Stimulated activated CD4-positive, alpha-beta T cell treated with anti-CD3 and anti-CD28 coated beads, Interleukin-15, amount 100 ng/mL, for 24 hours (primary cell): ENCODE results near the gene ITGBL1.

ENCODE experiments used
- DNase-seq: peaks from one replicate; pipeline ENCODE4 v3.0.0-alpha.2; 2020

Gene ITGBL1

GRCh38 chr13:101570410-101570809 is 117.9 kb downstream of the ITGBL1 start:
- DNase-seq: no peak

- no peak for DNase-seq
These were observed 120.0 kb downstream of the ITGBL1 start for GRCh38 chr13:101572456-101572855.

GRCh38 chr13:101575581-101575980 is 123.1 kb downstream of the ITGBL1 start:
- DNase-seq: no peak

GRCh38 chr13:101576455-101576854 is 124.0 kb downstream of the ITGBL1 start:
- DNase-seq: no peak

GRCh38 chr13:101576977-101577376 is 124.5 kb downstream of the ITGBL1 start:
- no peak for DNase-seq

- no peak for DNase-seq
These were observed 126.9 kb downstream of the ITGBL1 start for GRCh38 chr13:101579281-101579802.

GRCh38 chr13:101584331-101584730 is 131.9 kb downstream of the ITGBL1 start:
- DNase-seq: no peak

GRCh38 chr13:101590479-101590878 is 138.0 kb downstream of the ITGBL1 start:
- DNase-seq: no peak

- DNase-seq: no peak
These were observed 142.5 kb downstream of the ITGBL1 start for GRCh38 chr13:101594936-101595335.

GRCh38 chr13:101596803-101597202 is 144.3 kb downstream of the ITGBL1 start:
- no peak for DNase-seq

- DNase-seq: no peak
These were observed 159.3 kb downstream of the ITGBL1 start for GRCh38 chr13:101611491-101612475.

GRCh38 chr13:101612735-101613134 is 160.3 kb downstream of the ITGBL1 start:
- no peak for DNase-seq

- DNase-seq: no peak
These were observed 162.0 kb downstream of the ITGBL1 start for GRCh38 chr13:101614491-101614890.

- DNase-seq: peak; percentile 15
These were observed 166.1 kb downstream of the ITGBL1 start for GRCh38 chr13:101618440-101619187.

GRCh38 chr13:101621099-101621498 is 168.6 kb downstream of the ITGBL1 start:
- no peak for DNase-seq

GRCh38 chr13:101623470-101624209 is 171.2 kb downstream of the ITGBL1 start:
- no peak for DNase-seq

- no peak for DNase-seq
These were observed 171.9 kb downstream of the ITGBL1 start for GRCh38 chr13:101624210-101624922.

- DNase-seq: peak; percentile 9
These were observed 172.5 kb downstream of the ITGBL1 start for GRCh38 chr13:101624981-101625380.

GRCh38 chr13:101626925-101627555 is 174.6 kb downstream of the ITGBL1 start:
- peak; percentile 51 for DNase-seq

GRCh38 chr13:101627556-101627943 is 175.1 kb downstream of the ITGBL1 start:
- DNase-seq: no peak

- no peak for DNase-seq
These were observed 176.4 kb downstream of the ITGBL1 start for GRCh38 chr13:101628900-101629299.

- DNase-seq: no peak
These were observed 178.9 kb downstream of the ITGBL1 start for GRCh38 chr13:101631395-101631794.
